Esophagus muscularis mucosa (tissue), 3 donors: Measurements from ENCODE around the gene RNASET2.

ENCODE experiments used
- CTCF ChIP-seq, 3 experiments: fragments of 200-600 bp in 2 of 3; fragments of 450-650 bp in 1 of 3; sonication (generic) in 2 of 3; IDR thresholded peaks; one replicate each; pipeline ENCODE4 v1.5.1; 2017 to 2019; ENCODE audit warnings: antibody characterized with exemption in 3 of 3, mild to moderate bottlenecking in 2 of 3, moderate library complexity in 1 of 3
- POLR2A ChIP-seq: fragments of 450-650 bp; IDR thresholded peaks from one replicate; pipeline ENCODE4 v1.6.1; 2017; ENCODE audit warnings: antibody characterized with exemption, moderate library complexity, mild to moderate bottlenecking, low read depth
- POLR2AphosphoS5 ChIP-seq, 2 donors: sonication (generic); formaldehyde crosslinking; IDR thresholded peaks; one replicate each; pipeline ENCODE4 v1.6.1; 2017; ENCODE audit warnings: antibody characterized with exemption in 2 of 2

GRCh38 chr6:166925141-166925996, 31.0 kb downstream of the RNASET2 start:
- TF ChIP-seq POLR2A (no peak), CTCF (IDR thresholded peaks at IDR 0.05) (no peak), POLR2AphosphoS5 (IDR thresholded peaks at IDR 0.05) (no peak)
